WI38 (cell line): ENCODE results near the gene PLPPR3.
A peak's percentile ranks its signal among the peaks of the same experiment; 100 is the strongest.
"Not testable (repeated sequence)": the region's sequence is repeated elsewhere in the genome, so short reads cannot be mapped to it uniquely, and the experiment has no call there.

ENCODE experiments used
- H3K4me3 ChIP-seq: 2 replicates; pipeline ENCODE4 v1.5.1; 2011; ENCODE audit warnings: low read depth, mild to moderate bottlenecking, control low read depth, low read length
- CTCF ChIP-seq: IDR thresholded peaks from 2 replicates; pipeline ENCODE4 v1.5.1; 2012; ENCODE audit warnings: low read depth, mild to moderate bottlenecking, control low read depth, low read length

Gene PLPPR3

GRCh38 chr19:821231-821824, 427 bp downstream of the PLPPR3 start:
- peak overlapping the region; percentile 54 for H3K4me3 ChIP-seq
- no peak for TF ChIP-seq CTCF

DNA sequence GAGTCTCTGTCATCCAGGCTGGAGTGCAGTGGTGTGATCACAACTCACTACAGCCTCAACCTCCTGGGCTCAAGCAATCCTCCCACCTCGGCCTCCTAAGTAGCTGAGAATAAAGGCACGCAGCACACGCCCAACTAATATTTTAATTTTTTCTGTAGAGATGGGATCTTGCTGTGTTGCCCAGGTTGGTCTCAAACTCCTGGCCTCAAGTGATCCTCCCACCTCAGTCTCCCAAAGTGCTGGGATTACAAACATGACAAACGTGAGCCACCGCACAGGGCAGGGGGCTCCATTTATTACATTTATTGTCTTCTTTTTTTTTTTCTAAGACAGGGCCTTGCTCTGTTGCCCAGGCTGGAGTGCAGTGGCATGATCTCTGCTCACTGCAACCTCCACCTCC, 1.5 kb downstream of the PLPPR3 start:
- not testable (repeated sequence) for H3K4me3 ChIP-seq

DNA sequence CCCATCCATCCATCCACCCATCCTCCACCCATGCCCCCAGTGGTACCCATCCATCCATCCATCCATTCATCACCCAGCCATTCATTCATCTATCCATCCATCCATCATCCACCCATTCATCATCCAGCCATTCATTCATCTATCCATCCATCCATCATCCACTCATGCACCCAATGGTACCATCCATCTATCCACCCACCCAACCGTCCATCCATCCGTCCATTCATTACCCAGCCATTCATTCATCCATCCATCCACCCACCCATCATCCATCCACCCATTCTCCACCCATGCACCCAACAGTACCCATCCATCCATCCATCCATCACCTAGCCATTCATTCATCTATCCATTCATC, 5.3 kb downstream of the PLPPR3 start:
- no peak for TF ChIP-seq CTCF
- no peak overlapping the region for H3K4me3 ChIP-seq

DNA sequence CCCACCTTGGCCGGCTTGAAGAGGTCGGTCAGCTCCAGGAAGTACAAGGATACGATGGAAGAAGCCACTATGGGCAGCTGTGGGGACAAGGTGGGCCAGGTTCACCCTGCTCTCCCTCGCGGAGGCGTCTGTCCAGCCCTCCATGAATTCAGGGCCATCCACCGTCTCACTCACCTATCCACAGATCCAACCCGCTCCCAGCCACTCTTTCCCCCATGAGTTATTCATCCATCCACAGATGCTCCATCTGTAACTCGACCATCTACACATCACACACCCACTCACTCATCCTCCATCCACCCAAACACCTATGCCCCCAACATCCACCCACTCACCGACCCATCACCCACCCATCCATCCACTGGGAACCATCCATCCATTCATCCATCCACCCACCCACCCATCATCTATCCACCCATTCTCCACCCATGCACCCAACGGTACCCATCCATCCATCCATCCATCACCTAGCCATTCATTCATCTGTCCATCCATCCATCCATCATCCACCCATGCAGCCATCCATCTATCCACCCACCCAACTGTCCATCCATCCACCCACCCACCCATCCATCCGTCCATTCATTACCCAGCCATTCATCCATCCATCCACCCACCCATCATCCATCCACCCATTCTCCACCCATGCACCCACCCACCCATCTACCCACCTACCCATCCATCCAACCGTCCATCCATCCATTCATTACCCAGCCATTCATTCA, 5.8 kb downstream of the PLPPR3 start:
- H3K4me3 ChIP-seq = no peak overlapping the region
- TF ChIP-seq CTCF = no peak

- TF ChIP-seq CTCF = no peak
- no peak overlapping the region for H3K4me3 ChIP-seq
Observed at GRCh38 chr19:815079-815774, 6.5 kb downstream of the PLPPR3 start.

GRCh38 chr19:814152-815078, 7.3 kb downstream of the PLPPR3 start:
- H3K4me3 ChIP-seq = no peak overlapping the region
- no peak for TF ChIP-seq CTCF
